DMS53 treated with DMSO at 0.1 percent for 48 hours (cell line): ENCODE measurements around the gene PARD3.

Source experiments
- DNase-seq: peaks from one replicate; lab custom pipeline; 2025; ENCODE audit not compliant: unreplicated experiment; lab: John Stamatoyannopoulos, UW

Gene PARD3

GRCh38 chr10:34244756-34245484 lies 570.2 kb downstream of the PARD3 start:
- no peak for DNase-seq

GRCh38 chr10:34241226-34242000 lies 573.7 kb downstream of the PARD3 start:
- no peak for DNase-seq

- DNase-seq, result no peak
Measured at GRCh38 chr10:34240039-34240438, 575.1 kb downstream of the PARD3 start.

GRCh38 chr10:34237898-34238455 lies 577.1 kb downstream of the PARD3 start:
- DNase-seq, result no peak

- no peak for DNase-seq
Measured at GRCh38 chr10:34236931-34237330, 578.2 kb downstream of the PARD3 start.

GRCh38 chr10:34235164-34235832 lies 579.8 kb downstream of the PARD3 start:
- DNase-seq, result peak; percentile 77

GRCh38 chr10:34232481-34232880 lies 582.6 kb downstream of the PARD3 start:
- no peak for DNase-seq

- no peak for DNase-seq
Measured at GRCh38 chr10:34231441-34232180, 583.5 kb downstream of the PARD3 start.

- DNase-seq, result no peak
Measured at GRCh38 chr10:34229917-34230316, 585.2 kb downstream of the PARD3 start.

- DNase-seq, result no peak
Measured at GRCh38 chr10:34228066-34228465, 587.0 kb downstream of the PARD3 start.

- DNase-seq, result peak; percentile 6
Measured at GRCh38 chr10:34224639-34225038, 590.5 kb downstream of the PARD3 start.

- no peak for DNase-seq
Measured at GRCh38 chr10:34223658-34224057, 591.4 kb downstream of the PARD3 start.

GRCh38 chr10:34222359-34222758 lies 592.7 kb downstream of the PARD3 start:
- DNase-seq, result no peak

GRCh38 chr10:34219753-34220548 lies 595.1 kb downstream of the PARD3 start:
- DNase-seq, result no peak

GRCh38 chr10:34217524-34217923 lies 597.6 kb downstream of the PARD3 start:
- no peak for DNase-seq

GRCh38 chr10:34216348-34216945 lies 598.6 kb downstream of the PARD3 start:
- no peak for DNase-seq

- DNase-seq, result no peak
Measured at GRCh38 chr10:34213805-34214197, 601.3 kb downstream of the PARD3 start.

- DNase-seq, result peak; percentile 98
Measured at GRCh38 chr10:34213193-34213804, 601.8 kb downstream of the PARD3 start.

- DNase-seq, result no peak
Measured at GRCh38 chr10:34207343-34207742, 607.8 kb downstream of the PARD3 start.
